Neural cell (in vitro differentiated cells): ENCODE measurements around the gene ARID1A. TPM values are rescaled to one million over a fixed set of nuclear protein-coding genes. Genes with fewer than 3 reads are reported as not detected.

Experiments used
- H2AFZ ChIP-seq: fragments of 200-600, 300-800 bp; sonication (generic), shearing (Covaris generic); 2 replicates; pipeline ENCODE4 v1.6.0; 2014; ENCODE audit warnings: low read depth, mild to moderate bottlenecking, antibody characterized with exemption, low read length, moderate library complexity
- H3F3A ChIP-seq: fragments of 200-600 bp; shearing (Covaris generic); 2 replicates; pipeline ENCODE4 v1.6.1; 2016; ENCODE audit warnings: mild to moderate bottlenecking, moderate library complexity, mixed read lengths, antibody characterized with exemption, low read length; ENCODE audit not compliant: insufficient read depth, poor library complexity, severe bottlenecking
- H3K27ac ChIP-seq: fragments of 200-600, 300-800 bp; sonication (generic), shearing (Covaris generic); 2 replicates; pipeline ENCODE4 v1.5.1; 2014; ENCODE audit warnings: mild to moderate bottlenecking, low read length, moderate library complexity
- H3K27me3 ChIP-seq: fragments of 300-800, 200-600 bp; sonication (generic), shearing (Covaris generic); 2 replicates; pipeline ENCODE4 v1.6.0; 2014; ENCODE audit warnings: mild to moderate bottlenecking, low read depth, low read length, moderate library complexity; ENCODE audit not compliant: insufficient read depth
- H3K36me3 ChIP-seq: fragments of 300-800, 200-600 bp; sonication (generic), shearing (Covaris generic); 2 replicates; pipeline ENCODE4 v1.5.1; 2014; ENCODE audit warnings: mild to moderate bottlenecking, antibody characterized with exemption, low read length, moderate library complexity; ENCODE audit not compliant: insufficient read depth
- H3K4me2 ChIP-seq: fragments of 300-800, 200-600 bp; sonication (generic), shearing (Covaris generic); 2 replicates; pipeline ENCODE4 v1.6.0; 2014; ENCODE audit warnings: mild to moderate bottlenecking, low read length
- H3K4me3 ChIP-seq: fragments of 300-800, 200-600 bp; sonication (generic), shearing (Covaris generic); 2 replicates; pipeline ENCODE4 v1.5.1; 2014; ENCODE audit warnings: mild to moderate bottlenecking, low read length, moderate library complexity
- H3K79me2 ChIP-seq: fragments of 200-600 bp; shearing (Covaris generic); replicated peaks from 2 replicates; pipeline ENCODE4 v1.6.0; 2014; ENCODE audit warnings: mild to moderate bottlenecking, low read length, moderate library complexity; ENCODE audit not compliant: insufficient read depth
- H3K9ac ChIP-seq: fragments of 300-800, 200-600 bp; sonication (generic), shearing (Covaris generic); 2 replicates; pipeline ENCODE4 v1.6.1; 2016; ENCODE audit warnings: mild to moderate bottlenecking, low read length, mixed read lengths
- H3K9me2 ChIP-seq: fragments of 200-600 bp; shearing (Covaris generic); 2 replicates; pipeline ENCODE4 v1.6.1; 2016; ENCODE audit warnings: mild to moderate bottlenecking, low read length, mixed read lengths; ENCODE audit not compliant: insufficient read depth
- H3K9me3 ChIP-seq: fragments of 200-600, 300-800 bp; sonication (generic), shearing (Covaris generic); 2 replicates; pipeline ENCODE4 v1.6.1; 2016; ENCODE audit warnings: mild to moderate bottlenecking, mixed run types, low read length, moderate library complexity, mixed read lengths
- H4K20me1 ChIP-seq: fragments of 200-600 bp; shearing (Covaris generic); 2 replicates; pipeline ENCODE4 v1.6.1; 2016; ENCODE audit warnings: mild to moderate bottlenecking, mixed run types; ENCODE audit not compliant: insufficient read depth
- CTCF ChIP-seq: fragments of 450-650 bp; IDR thresholded peaks from 2 replicates; pipeline ENCODE4 v1.5.1; 2014; ENCODE audit warnings: antibody characterized with exemption, mild to moderate bottlenecking, moderate library complexity; ENCODE audit not compliant: poor library complexity, severe bottlenecking
- EP300 ChIP-seq: fragments of 450-650 bp; conservative IDR thresholded peaks from 2 replicates; pipeline ENCODE4 v1.6.1; 2014; ENCODE audit warnings: antibody characterized with exemption, mild to moderate bottlenecking, moderate library complexity; ENCODE audit not compliant: poor library complexity, severe bottlenecking
- EZH2 ChIP-seq: fragments of 200-600, 300-800 bp; shearing (Covaris generic), sonication (generic); IDR thresholded peaks from 2 replicates; pipeline ENCODE4 v1.6.1; 2014; ENCODE audit warnings: antibody characterized with exemption, low read length, borderline replicate concordance, mild to moderate bottlenecking; ENCODE audit not compliant: insufficient read depth, poor library complexity, severe bottlenecking
- MXI1 ChIP-seq: fragments of 450-650 bp; conservative IDR thresholded peaks from 2 replicates; pipeline ENCODE4 v1.6.1; 2014; ENCODE audit warnings: antibody characterized with exemption, mild to moderate bottlenecking; ENCODE audit not compliant: poor library complexity, severe bottlenecking
- POLR2AphosphoS5 ChIP-seq: IDR thresholded peaks from 2 replicates; pipeline ENCODE4 v1.6.1; 2012
- RAD21 ChIP-seq: fragments of 450-650 bp; conservative IDR thresholded peaks from 2 replicates; pipeline ENCODE4 v1.6.1; 2014; ENCODE audit warnings: antibody characterized with exemption, mild to moderate bottlenecking, moderate library complexity
- SMC3 ChIP-seq: fragments of 450-650 bp; conservative IDR thresholded peaks from 2 replicates; pipeline ENCODE4 v1.6.1; 2014; ENCODE audit warnings: antibody characterized with exemption, mild to moderate bottlenecking, moderate library complexity; ENCODE audit not compliant: poor library complexity
- TAF1 ChIP-seq: IDR thresholded peaks from 2 replicates; pipeline ENCODE4 v1.6.1; 2012; ENCODE audit warnings: low read depth
- polyA plus RNA-seq: library from polyadenylated mRNA; depleted of rRNA; stranded (reverse); fragments of >200 nt; gene quantifications from 2 replicates; pipeline ENCODE4 v1.2.3, GENCODE V29; 2014
- TF ChIP-seq, protein P1 (sequence below): IDR thresholded peaks from 2 replicates; pipeline ENCODE4 v1.6.1; 2012; ENCODE audit warnings: borderline replicate concordance

ARID1A gene
- polyA plus RNA-seq, 1 donor from 2014 or later = 13.2 TPM

- no peak overlapping the region for H3K27ac ChIP-seq
- H3F3A ChIP-seq = no peaks in the 10 kb centered on the region
- no peak overlapping the region for H2AFZ ChIP-seq
- peaks cover 91% of the 10 kb centered on the region for H3K79me2 ChIP-seq
- H3K4me2 ChIP-seq = no peak overlapping the region
- no peaks in the 10 kb centered on the region for H3K27me3 ChIP-seq
- H3K4me3 ChIP-seq = no peak overlapping the region
- H3K9me2 ChIP-seq = no peaks in the 10 kb centered on the region
- no peaks in the 10 kb centered on the region for H3K9me3 ChIP-seq
- H3K36me3 ChIP-seq = peaks cover 6% of the 10 kb centered on the region
- TF ChIP-seq SMC3 (no peak), TAF1 (no peak), EZH2 (no peak), EP300 (no peak), CTCF (no peak), RAD21 (no peak), POLR2AphosphoS5 (no peak), MXI1 (no peak)
- TF ChIP-seq, protein P1, sequence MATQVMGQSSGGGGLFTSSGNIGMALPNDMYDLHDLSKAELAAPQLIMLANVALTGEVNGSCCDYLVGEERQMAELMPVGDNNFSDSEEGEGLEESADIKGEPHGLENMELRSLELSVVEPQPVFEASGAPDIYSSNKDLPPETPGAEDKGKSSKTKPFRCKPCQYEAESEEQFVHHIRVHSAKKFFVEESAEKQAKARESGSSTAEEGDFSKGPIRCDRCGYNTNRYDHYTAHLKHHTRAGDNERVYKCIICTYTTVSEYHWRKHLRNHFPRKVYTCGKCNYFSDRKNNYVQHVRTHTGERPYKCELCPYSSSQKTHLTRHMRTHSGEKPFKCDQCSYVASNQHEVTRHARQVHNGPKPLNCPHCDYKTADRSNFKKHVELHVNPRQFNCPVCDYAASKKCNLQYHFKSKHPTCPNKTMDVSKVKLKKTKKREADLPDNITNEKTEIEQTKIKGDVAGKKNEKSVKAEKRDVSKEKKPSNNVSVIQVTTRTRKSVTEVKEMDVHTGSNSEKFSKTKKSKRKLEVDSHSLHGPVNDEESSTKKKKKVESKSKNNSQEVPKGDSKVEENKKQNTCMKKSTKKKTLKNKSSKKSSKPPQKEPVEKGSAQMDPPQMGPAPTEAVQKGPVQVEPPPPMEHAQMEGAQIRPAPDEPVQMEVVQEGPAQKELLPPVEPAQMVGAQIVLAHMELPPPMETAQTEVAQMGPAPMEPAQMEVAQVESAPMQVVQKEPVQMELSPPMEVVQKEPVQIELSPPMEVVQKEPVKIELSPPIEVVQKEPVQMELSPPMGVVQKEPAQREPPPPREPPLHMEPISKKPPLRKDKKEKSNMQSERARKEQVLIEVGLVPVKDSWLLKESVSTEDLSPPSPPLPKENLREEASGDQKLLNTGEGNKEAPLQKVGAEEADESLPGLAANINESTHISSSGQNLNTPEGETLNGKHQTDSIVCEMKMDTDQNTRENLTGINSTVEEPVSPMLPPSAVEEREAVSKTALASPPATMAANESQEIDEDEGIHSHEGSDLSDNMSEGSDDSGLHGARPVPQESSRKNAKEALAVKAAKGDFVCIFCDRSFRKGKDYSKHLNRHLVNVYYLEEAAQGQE = no peak
- H3K9ac ChIP-seq = no peak overlapping the region
- H4K20me1 ChIP-seq = peaks cover 16% of the 10 kb centered on the region
Measured at GRCh38 chr1:26743426-26744059, 47.7 kb downstream of the ARID1A start.

DNA sequence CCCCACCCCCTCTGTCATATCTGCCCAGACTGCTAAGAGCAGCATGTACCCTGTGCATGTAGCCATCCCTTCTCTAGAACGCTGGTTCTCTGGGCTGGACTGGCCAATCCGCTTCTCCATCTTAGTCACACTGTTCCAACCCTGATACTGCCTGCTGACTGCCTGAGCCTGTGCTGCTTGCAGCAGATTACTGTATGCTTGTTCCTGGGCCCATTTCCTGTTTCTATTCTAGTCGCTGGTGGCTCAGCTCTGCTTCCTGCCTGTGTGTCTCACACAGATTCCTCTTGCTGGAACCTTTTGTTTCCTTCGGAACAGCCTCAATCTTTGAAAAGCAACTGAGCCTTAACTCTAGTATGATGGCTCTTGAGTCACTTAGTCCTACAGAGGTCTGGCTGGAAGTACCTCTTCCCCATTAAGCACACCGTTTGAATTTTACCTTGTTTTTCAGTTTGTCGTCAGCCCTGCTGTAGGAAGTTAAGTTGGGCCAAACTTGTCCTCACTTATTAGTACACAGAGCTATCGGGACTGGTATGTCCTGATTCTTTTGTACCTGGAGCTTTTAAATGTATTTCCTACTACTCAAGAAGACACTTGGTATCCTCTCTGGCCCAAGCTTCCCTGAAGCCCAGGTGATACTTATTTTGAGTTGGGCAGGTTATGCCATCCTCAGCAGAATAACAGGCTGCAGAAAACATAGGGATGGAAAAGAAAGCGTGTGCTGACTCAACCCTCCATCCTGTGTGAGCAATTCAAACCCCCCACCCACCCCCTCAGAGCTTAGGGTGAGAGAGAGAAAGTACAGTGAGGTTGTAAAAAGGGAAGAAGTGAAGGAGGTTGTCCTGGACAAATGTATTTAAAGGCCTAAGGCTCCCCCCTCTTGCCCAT lies 48.5 kb downstream of the ARID1A start:
- no peaks in the 10 kb centered on the region for H3K9me2 ChIP-seq
- peaks cover 16% of the 10 kb centered on the region for H4K20me1 ChIP-seq
- H3K4me2 ChIP-seq = no peak overlapping the region
- no peaks in the 10 kb centered on the region for H3F3A ChIP-seq
- no peaks in the 10 kb centered on the region for H3K27me3 ChIP-seq
- no peak overlapping the region for H2AFZ ChIP-seq
- TF ChIP-seq TAF1 (no peak), POLR2AphosphoS5 (no peak), RAD21 (no peak), MXI1 (no peak), SMC3 (no peak)
- TF ChIP-seq, protein P1 = no peak
- H3K27ac ChIP-seq = no peak overlapping the region
- H3K9ac ChIP-seq = no peak overlapping the region
- H3K36me3 ChIP-seq = peaks cover 6% of the 10 kb centered on the region
- H3K4me3 ChIP-seq = no peak overlapping the region
- H3K9me3 ChIP-seq = no peaks in the 10 kb centered on the region
- H3K79me2 ChIP-seq = peaks cover 91% of the 10 kb centered on the region
